Esophagus squamous epithelium (tissue), 5 donors: ENCODE data around the gene EEF1G. TPM values are rescaled to one million over a fixed set of nuclear protein-coding genes. Genes with fewer than 3 reads are reported as not detected.

Source experiments
- DNase-seq: peaks from one replicate; lab custom pipeline; 2025; lab: John Stamatoyannopoulos, UW
- H3K27ac ChIP-seq, 4 donors: fragments of 200-600 bp; sonication (generic); one replicate each; pipeline ENCODE4 v1.5.1; 2016 to 2019; ENCODE audit warnings: mild to moderate bottlenecking in 1 of 4
- H3K27me3 ChIP-seq, 4 donors: fragments of 200-600 bp; sonication (generic); 1 replicate in 3 of 4; 2 replicates in 1 of 4; pipeline versions ENCODE4 v1.5.1 to v1.6.0; 2017 to 2021; ENCODE audit warnings: antibody characterized with exemption in 1 of 4
- H3K36me3 ChIP-seq, 3 donors: fragments of 200-600 bp; sonication (generic); one replicate each; pipeline ENCODE4 v1.5.1; 2016 to 2019
- H3K4me1 ChIP-seq, 3 donors: fragments of 200-600 bp; sonication (generic); one replicate each; pipeline ENCODE4 v1.5.1; 2017 to 2019
- H3K4me3 ChIP-seq, 4 donors: fragments of 200-600 bp; sonication (generic); 1 replicate in 3 of 4; 2 replicates in 1 of 4; pipeline ENCODE4 v1.5.1; 2016 to 2019; ENCODE audit warnings: mild to moderate bottlenecking in 2 of 4, moderate library complexity in 1 of 4
- H3K9me3 ChIP-seq, 3 donors: fragments of 200-600 bp; sonication (generic); one replicate each; pipeline ENCODE4 v1.5.1; 2016 to 2019
- CTCF ChIP-seq, 6 experiments: fragments of 450-650 bp in 4 of 6; fragments of 200-600 bp in 2 of 6; sonication (generic) in 2 of 6; IDR thresholded peaks; one replicate each; pipeline ENCODE4 v1.5.1; 2016 to 2019; ENCODE audit warnings: antibody characterized with exemption in 6 of 6, mild to moderate bottlenecking in 4 of 6, moderate library complexity in 4 of 6
- POLR2A ChIP-seq, 4 donors: fragments of 450-650 bp; IDR thresholded peaks; one replicate each; pipeline ENCODE4 v1.6.1; 2017; ENCODE audit warnings: antibody characterized with exemption in 4 of 4, mild to moderate bottlenecking in 4 of 4, moderate library complexity in 3 of 4
- WGBS, 2 donors: methylation state at CpG; one replicate each; pipeline ENCODE4 v1.1.5; 2018; 5-methylcytosine and 5-hydroxymethylcytosine counted together
- intact Hi-C: fragments of 100-400 bp; cut with DNase I; formaldehyde crosslinking; loops from one replicate; pipeline ENCODE4 v1.15.0; 2022
- total RNA-seq, 4 donors: library from RNA; depleted of rRNA; stranded (reverse); fragments of >200 nt; gene quantifications; one replicate each; pipeline ENCODE4 v1.1.0, GENCODE V29; 2016
- donor health status: DM: yes; HTN: yes; CAD: no.

Gene EEF1G
- total RNA-seq, 4 donors from 2014 or later: 1,144 to 2,095 (median 1,685) TPM

GRCh38 chr11:62558669-62559068 is 15.0 kb downstream of the EEF1G start:
- WGBS, 2 donors: 49 to 67% methylated on average over 6 of the region's 9 CpGs
- H3K27me3 ChIP-seq: no peaks in the 10 kb centered on the region
- peaks cover 55 to 98% (median 80%) of the 10 kb centered on the region in 3 donors for H3K4me1 ChIP-seq
- H3K4me3 ChIP-seq: no peak overlapping the region
- intact Hi-C loops: loop anchor here (5.0 kb wide), 1 partner anchor 161 kb away; no protein-coding TSS in a partner anchor
- TF ChIP-seq POLR2A (IDR thresholded peaks at IDR 0.05): no peak
- no peak for TF ChIP-seq CTCF (IDR thresholded peaks at IDR 0.05)
- peaks cover 10 to 51% (median 21%) of the 10 kb centered on the region in 3 donors for H3K36me3 ChIP-seq
- no peak for DNase-seq
- peak overlapping the region; percentile 37 to 95 (median 92) for H3K27ac ChIP-seq
- H3K9me3 ChIP-seq: no peaks in the 10 kb centered on the region

- no peaks in the 10 kb centered on the region for H3K9me3 ChIP-seq
- H3K27me3 ChIP-seq: no peaks in the 10 kb centered on the region
- peaks cover 69 to 100% (median 95%) of the 10 kb centered on the region in 3 donors for H3K4me1 ChIP-seq
- intact Hi-C loops: loop anchor here (5.0 kb wide), 1 partner anchor 160 kb away; no protein-coding TSS in a partner anchor
- peak overlapping the region in 2 of 4 donors; percentile 7 to 43 for H3K4me3 ChIP-seq
- peak overlapping the region; percentile 92 to 95 (median 94) for H3K27ac ChIP-seq
- WGBS, 2 donors: 6 to 34% methylated on average over 1 to 2 of the region's 3 CpGs
- no peak for TF ChIP-seq CTCF (IDR thresholded peaks at IDR 0.05)
- TF ChIP-seq POLR2A (IDR thresholded peaks at IDR 0.05): no peak
- DNase-seq: no peak
- peaks cover 0 to 35% (median 12%) of the 10 kb centered on the region in 3 donors for H3K36me3 ChIP-seq
Measured at GRCh38 chr11:62556875-62557631, 16.6 kb downstream of the EEF1G start.

- no peaks in the 10 kb centered on the region for H3K9me3 ChIP-seq
- 1 to 8% methylated on average over 9 to 10 of the region's 14 CpGs for WGBS, 2 donors
- TF ChIP-seq POLR2A (IDR thresholded peaks at IDR 0.05) (no peak), CTCF (IDR thresholded peaks at IDR 0.05) (no peak)
- no peaks in the 10 kb centered on the region for H3K27me3 ChIP-seq
- H3K4me1 ChIP-seq: peaks cover 77 to 100% (median 97%) of the 10 kb centered on the region in 3 donors
- peaks cover 0 to 29% (median 12%) of the 10 kb centered on the region in 3 donors for H3K36me3 ChIP-seq
- peak overlapping the region; percentile 92 to 95 (median 94) for H3K27ac ChIP-seq
- DNase-seq: peak; percentile 75
- H3K4me3 ChIP-seq: peak overlapping the region in 3 of 4 donors; percentile 7 to 43 (median 22)
- intact Hi-C loops: loop anchor here (5.0 kb wide), 1 partner anchor 159 kb away; no protein-coding TSS in a partner anchor
Measured at GRCh38 chr11:62556108-62556874, 17.4 kb downstream of the EEF1G start.

GRCh38 chr11:62555464-62556107 is 18.1 kb downstream of the EEF1G start:
- no peak for DNase-seq
- Histone ChIP-seq H3K27me3 (no peaks in the 10 kb centered on the region), H3K9me3 (no peaks in the 10 kb centered on the region), H3K27ac (peak overlapping the region; percentile 92 to 95 (median 94)), H3K4me3 (peak overlapping the region in 3 of 4 donors; percentile 7 to 43 (median 22)), H3K36me3 (peaks cover 0 to 29% (median 12%) of the 10 kb centered on the region in 3 donors), H3K4me1 (peaks cover 74 to 100% (median 94%) of the 10 kb centered on the region in 3 donors)
- intact Hi-C loops: loop anchor here (5.0 kb wide), 1 partner anchor 158 kb away; no protein-coding TSS in a partner anchor
- TF ChIP-seq CTCF (IDR thresholded peaks at IDR 0.05) (no peak), POLR2A (IDR thresholded peaks at IDR 0.05) (no peak)
- 3 to 4% methylated on average over 4 of the region's 4 CpGs for WGBS, 2 donors
